Nephron progenitor cell (in vitro differentiated cells): ENCODE data around the gene COG7.
"Not testable (repeated sequence)": the region's sequence is repeated elsewhere in the genome, so short reads cannot be mapped to it uniquely, and the experiment has no call there.

Experiments
- DNase-seq: peaks from one replicate; pipeline ENCODE4 v3.0.0; 2021
- H3K27ac Mint-ChIP-seq: 2 replicates; pipeline ENCODE4 v1.8.0; 2021; ENCODE audit warnings: mild to moderate bottlenecking, moderate library complexity, mixed read lengths
- H3K27me3 Mint-ChIP-seq: 2 replicates; pipeline ENCODE4 v1.8.0; 2021; ENCODE audit warnings: mild to moderate bottlenecking, low read depth, mixed read lengths; ENCODE audit not compliant: poor library complexity
- H3K36me3 Mint-ChIP-seq: 2 replicates; pipeline ENCODE4 v1.8.0; 2021; ENCODE audit warnings: low read depth, mixed read lengths
- H3K4me1 Mint-ChIP-seq: 2 replicates; pipeline ENCODE4 v1.8.0; 2021; ENCODE audit warnings: mixed read lengths
- H3K4me3 Mint-ChIP-seq: 2 replicates; pipeline ENCODE4 v1.8.0; 2021; ENCODE audit warnings: mild to moderate bottlenecking, moderate library complexity, mixed read lengths
- H3K9me3 Mint-ChIP-seq: 2 replicates; pipeline ENCODE4 v1.8.0; 2021; ENCODE audit warnings: mild to moderate bottlenecking, moderate library complexity, mixed read lengths
- TF ChIP-seq, protein P1 (sequence below): fragments of 200-600 bp; sonication (generic); IDR thresholded peaks from 2 replicates; pipeline ENCODE4 v1.5.0; 2021; ENCODE audit warnings: antibody characterized with exemption

Gene COG7

GRCh38 chr16:23491490-23492391, 38.8 kb upstream of the COG7 start:
- Mint-ChIP-seq H3K36me3 (peaks cover 44% of the 10 kb centered on the region), H3K27ac (peak overlapping the region; percentile 54), H3K9me3 (no peaks in the 10 kb centered on the region), H3K4me1 (no peaks in the 10 kb centered on the region), H3K4me3 (no peak overlapping the region), H3K27me3 (no peaks in the 10 kb centered on the region)
- TF ChIP-seq, protein P1, sequence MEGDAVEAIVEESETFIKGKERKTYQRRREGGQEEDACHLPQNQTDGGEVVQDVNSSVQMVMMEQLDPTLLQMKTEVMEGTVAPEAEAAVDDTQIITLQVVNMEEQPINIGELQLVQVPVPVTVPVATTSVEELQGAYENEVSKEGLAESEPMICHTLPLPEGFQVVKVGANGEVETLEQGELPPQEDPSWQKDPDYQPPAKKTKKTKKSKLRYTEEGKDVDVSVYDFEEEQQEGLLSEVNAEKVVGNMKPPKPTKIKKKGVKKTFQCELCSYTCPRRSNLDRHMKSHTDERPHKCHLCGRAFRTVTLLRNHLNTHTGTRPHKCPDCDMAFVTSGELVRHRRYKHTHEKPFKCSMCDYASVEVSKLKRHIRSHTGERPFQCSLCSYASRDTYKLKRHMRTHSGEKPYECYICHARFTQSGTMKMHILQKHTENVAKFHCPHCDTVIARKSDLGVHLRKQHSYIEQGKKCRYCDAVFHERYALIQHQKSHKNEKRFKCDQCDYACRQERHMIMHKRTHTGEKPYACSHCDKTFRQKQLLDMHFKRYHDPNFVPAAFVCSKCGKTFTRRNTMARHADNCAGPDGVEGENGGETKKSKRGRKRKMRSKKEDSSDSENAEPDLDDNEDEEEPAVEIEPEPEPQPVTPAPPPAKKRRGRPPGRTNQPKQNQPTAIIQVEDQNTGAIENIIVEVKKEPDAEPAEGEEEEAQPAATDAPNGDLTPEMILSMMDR: no peak
- DNase-seq: no peak

- DNase-seq: no peak
- TF ChIP-seq, protein P1: no peak
- no peaks in the 10 kb centered on the region for H3K9me3 Mint-ChIP-seq
- H3K36me3 Mint-ChIP-seq: peaks cover 59% of the 10 kb centered on the region
- no peak overlapping the region for H3K4me3 Mint-ChIP-seq
- H3K27ac Mint-ChIP-seq: peak overlapping the region; percentile 39
- no peaks in the 10 kb centered on the region for H3K27me3 Mint-ChIP-seq
- no peaks in the 10 kb centered on the region for H3K4me1 Mint-ChIP-seq
Observed at GRCh38 chr16:23486480-23486879, 33.5 kb upstream of the COG7 start.

- Mint-ChIP-seq H3K4me1 (no peaks in the 10 kb centered on the region), H3K4me3 (no peak overlapping the region), H3K27ac (no peak overlapping the region), H3K27me3 (no peaks in the 10 kb centered on the region), H3K36me3 (peaks cover 53% of the 10 kb centered on the region), H3K9me3 (no peaks in the 10 kb centered on the region)
- TF ChIP-seq, protein P1: no peak
- no peak for DNase-seq
Observed at GRCh38 chr16:23485841-23486240, 32.9 kb upstream of the COG7 start.

DNA sequence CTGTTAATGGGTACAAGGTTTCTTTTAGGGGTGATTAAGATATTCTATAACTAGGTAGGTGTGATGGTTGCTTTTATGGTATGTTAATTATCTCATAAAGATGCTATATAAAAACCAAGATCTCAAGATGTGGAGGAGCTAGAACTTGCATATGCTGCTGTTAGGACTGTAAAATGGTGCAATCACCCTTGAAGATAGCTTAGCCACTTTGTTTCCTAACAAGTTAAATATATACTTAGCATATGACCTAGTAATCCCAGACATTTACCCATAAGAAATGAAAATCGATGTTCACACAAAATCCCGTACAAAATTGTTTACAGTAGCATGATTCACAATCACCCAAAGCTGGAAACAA, 32.2 kb upstream of the COG7 start:
- H3K27ac Mint-ChIP-seq: no peak overlapping the region
- TF ChIP-seq, protein P1: no peak

GRCh38 chr16:23484510-23485256, 31.7 kb upstream of the COG7 start:
- no peak overlapping the region for H3K4me3 Mint-ChIP-seq
- TF ChIP-seq, protein P1: no peak
- H3K27me3 Mint-ChIP-seq: no peaks in the 10 kb centered on the region
- H3K27ac Mint-ChIP-seq: no peak overlapping the region
- no peaks in the 10 kb centered on the region for H3K9me3 Mint-ChIP-seq
- no peak for DNase-seq
- no peaks in the 10 kb centered on the region for H3K4me1 Mint-ChIP-seq
- peaks cover 51% of the 10 kb centered on the region for H3K36me3 Mint-ChIP-seq

More for the DNA sequence above, 32.2 kb upstream of the COG7 start:
- H3K4me1 Mint-ChIP-seq: no peaks in the 10 kb centered on the region
- no peaks in the 10 kb centered on the region for H3K27me3 Mint-ChIP-seq
- H3K36me3 Mint-ChIP-seq: peaks cover 51% of the 10 kb centered on the region
- H3K9me3 Mint-ChIP-seq: no peaks in the 10 kb centered on the region
- DNase-seq: no peak
- no peak overlapping the region for H3K4me3 Mint-ChIP-seq

GRCh38 chr16:23483492-23483891, 30.5 kb upstream of the COG7 start:
- H3K27ac Mint-ChIP-seq, H3K9me3 Mint-ChIP-seq, H3K27me3 Mint-ChIP-seq, H3K4me1 Mint-ChIP-seq, H3K4me3 Mint-ChIP-seq, DNase-seq: not testable (repeated sequence)
- peaks cover 59% of the 10 kb centered on the region for H3K36me3 Mint-ChIP-seq
